ENCODE measurements around the gene LRRC10B.
A peak's percentile ranks its signal among the peaks of the same experiment; 100 is the strongest.

The LRRC10B gene

DNA sequence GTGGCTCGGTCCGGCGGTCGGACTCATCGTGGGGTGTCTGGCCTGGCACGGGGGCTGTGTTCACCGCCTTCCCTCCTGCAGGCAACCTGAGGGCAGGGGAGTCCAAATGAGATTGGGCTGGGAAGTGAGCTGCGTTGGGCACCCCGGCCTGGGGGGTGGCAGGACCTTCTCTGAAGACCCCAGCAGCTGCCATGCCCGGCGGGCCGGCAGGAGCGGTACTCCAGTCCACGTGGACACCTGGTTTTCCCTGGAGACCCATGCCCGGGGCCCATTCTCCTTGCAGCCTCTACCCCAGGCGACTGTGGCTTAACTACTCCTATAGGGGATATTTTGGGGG lies 24.5 kb downstream of the LRRC10B start:
- no peak for DNase-seq

GRCh38 chr11:61533401-61533800 lies 24.9 kb downstream of the LRRC10B start:
- peak; percentile 62 for DNase-seq

DNA sequence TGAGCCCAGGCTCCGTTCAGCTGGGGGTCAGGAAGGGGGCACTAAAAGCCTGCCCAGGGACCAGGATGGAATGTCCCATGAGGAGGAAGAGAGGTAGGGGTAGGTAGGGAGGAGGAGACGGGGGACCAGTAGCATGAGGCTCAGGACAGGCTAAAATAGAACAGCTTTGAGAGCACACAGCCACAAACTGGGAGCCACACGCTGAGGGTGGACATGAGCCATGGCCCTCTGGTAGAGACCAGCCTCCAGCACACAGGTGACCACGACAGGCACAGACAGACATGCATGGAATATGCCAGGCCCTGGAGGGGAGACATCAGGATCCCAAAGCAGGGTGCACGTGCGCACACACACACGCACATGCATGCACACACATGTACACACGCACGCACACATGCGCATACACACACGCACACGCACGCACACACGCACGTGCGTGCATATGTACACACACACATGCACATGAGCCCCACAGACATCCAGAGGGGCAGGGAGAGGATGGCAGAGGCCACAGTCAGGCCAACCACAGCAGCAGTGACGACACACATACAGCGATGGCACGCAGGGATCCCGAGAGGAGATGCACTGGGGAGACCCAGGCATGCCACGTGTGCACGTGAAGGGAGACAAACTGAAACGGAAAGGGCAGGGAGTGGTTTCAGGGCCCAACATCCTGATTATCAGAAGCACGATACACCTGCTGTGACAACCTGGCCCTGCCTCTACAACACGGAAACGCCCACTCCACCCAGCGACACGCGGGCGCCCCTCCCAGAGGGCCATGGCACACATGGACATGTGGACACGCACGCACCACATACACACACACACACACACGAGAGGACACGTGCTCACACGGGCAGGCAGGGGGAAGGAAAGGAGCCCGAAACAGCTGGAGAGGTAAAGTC lies 25.7 kb downstream of the LRRC10B start:
- DNase-seq = no peak

DNA sequence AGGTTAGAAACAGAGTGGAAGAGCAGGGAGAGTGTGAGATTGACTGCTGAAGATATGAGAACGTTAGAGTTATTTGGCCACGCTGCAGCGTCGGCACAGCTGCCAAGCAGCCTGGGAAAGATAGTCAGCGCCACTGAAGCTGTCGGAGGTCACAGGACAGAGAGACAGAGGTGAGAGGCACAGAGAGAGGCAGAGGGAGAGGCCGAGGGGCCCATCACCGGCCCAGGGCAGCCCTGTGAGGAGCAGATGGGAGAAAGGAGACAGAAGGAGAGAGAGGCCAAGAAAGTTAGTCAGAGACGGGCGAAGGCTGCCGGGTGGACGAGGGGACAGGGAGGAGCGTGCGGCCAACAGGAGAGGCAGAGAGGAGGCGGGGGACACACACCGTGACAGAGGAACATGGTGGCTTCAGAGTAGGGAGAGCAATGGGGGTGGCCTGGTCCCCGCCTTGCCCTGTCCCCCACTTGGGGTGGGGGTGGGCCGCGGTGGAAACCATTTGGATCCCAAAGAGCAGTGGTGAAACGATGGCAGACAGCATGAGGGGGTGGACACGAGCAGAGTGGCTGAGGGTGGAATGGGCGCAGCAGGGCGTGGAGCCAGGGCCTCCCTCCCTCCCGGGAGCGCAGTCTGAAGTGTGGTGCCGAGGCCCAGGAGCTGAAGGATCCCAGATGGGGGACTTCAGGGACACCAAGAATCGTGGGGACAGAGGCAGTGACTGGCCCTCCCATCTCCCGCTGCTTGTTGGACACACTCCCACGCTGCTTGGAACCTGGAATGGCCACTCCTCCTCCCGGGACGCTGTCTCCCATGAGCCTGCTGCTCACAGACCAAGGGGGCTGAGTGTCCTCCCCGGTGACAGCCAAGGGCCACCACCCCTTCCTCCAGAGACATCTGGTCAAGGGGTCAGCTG lies 26.6 kb downstream of the LRRC10B start:
- no peak for DNase-seq

GRCh38 chr11:61535998-61536675 lies 27.6 kb downstream of the LRRC10B start:
- no peak for DNase-seq

DNA sequence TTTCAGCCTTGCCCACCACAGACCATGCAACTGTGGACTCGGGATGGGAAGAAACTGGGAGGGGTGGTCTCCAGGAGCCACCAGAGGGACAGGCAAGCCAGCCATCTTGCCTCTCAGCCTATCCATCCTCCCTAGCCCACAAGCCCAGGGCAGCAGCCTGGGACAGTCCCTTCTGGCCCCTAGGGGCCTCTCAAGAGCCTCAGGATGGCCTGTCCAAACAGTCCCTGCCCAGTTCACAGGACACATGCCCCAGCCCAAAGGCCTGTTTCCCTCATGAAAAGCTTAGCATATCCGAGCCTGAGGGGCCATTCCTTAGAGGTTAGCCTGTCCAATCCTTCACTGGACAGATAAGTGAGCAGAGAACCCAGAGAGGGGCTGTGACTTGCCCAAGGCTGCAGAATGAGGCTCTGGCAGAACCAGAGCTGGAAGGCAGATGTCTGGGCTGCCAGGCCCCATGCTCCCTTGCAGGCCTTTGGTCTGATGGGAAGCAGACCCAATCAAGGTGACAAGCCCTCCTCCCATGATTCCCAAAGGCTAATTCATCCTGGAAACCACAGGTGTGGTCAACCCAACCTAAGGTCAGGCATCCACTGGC lies 28.2 kb downstream of the LRRC10B start:
- DNase-seq = no peak

GRCh38 chr11:61537326-61537725 lies 28.8 kb downstream of the LRRC10B start:
- no peak for DNase-seq

- DNase-seq = no peak
Measured at GRCh38 chr11:61538636-61538961, 30.1 kb downstream of the LRRC10B start.

GRCh38 chr11:61539006-61539405 lies 30.5 kb downstream of the LRRC10B start:
- DNase-seq = no peak

- DNase-seq = no peak
Measured at GRCh38 chr11:61539831-61540357, 31.3 kb downstream of the LRRC10B start.

GRCh38 chr11:61540528-61540927 lies 32.0 kb downstream of the LRRC10B start:
- DNase-seq = no peak

- DNase-seq = peak; percentile 16
Measured at GRCh38 chr11:61541598-61541997, 33.0 kb downstream of the LRRC10B start.

DNA sequence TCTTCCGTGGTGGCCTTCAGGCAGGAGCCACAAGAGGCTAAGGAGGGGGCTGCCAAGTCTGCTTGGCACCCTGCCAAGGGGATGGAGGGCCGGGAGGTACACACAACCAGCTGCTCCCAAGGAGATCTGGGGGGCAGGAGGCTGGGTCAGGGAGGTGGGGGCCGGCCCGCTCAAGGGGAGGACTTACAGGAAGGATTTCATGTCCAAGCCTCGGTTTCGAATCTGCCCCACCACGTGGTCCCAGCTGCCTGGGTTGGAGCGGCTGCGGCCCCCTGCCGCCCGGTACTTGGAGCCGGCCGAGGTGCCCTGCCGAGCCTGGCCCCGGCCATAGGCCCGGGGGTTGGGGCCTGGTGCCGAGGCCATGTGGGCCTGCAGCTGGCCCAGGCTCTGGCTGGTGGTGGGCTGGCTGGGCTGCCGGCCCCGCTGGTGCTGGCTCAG lies 33.5 kb downstream of the LRRC10B start:
- DNase-seq = no peak

DNA sequence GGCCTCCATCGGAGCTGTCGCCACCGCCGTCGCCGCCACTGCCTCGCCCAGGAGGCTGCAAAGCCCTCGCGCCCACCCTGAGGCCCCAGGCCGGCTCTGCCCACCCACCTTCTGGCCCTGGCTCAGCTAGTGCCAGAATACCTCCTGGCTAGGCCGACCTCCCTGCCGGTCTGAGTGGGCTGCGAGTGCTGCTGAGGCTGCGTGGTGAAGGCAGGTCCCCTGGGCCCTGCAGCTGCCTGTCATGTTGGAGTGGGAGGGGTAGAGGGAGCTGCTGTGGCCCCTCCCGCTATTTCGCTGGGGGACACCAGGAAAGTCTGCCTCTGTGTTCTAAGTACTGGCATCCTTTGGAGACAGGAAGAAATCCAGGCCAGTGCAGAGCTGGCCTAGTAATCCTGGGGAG lies 34.2 kb downstream of the LRRC10B start:
- DNase-seq = no peak

DNA sequence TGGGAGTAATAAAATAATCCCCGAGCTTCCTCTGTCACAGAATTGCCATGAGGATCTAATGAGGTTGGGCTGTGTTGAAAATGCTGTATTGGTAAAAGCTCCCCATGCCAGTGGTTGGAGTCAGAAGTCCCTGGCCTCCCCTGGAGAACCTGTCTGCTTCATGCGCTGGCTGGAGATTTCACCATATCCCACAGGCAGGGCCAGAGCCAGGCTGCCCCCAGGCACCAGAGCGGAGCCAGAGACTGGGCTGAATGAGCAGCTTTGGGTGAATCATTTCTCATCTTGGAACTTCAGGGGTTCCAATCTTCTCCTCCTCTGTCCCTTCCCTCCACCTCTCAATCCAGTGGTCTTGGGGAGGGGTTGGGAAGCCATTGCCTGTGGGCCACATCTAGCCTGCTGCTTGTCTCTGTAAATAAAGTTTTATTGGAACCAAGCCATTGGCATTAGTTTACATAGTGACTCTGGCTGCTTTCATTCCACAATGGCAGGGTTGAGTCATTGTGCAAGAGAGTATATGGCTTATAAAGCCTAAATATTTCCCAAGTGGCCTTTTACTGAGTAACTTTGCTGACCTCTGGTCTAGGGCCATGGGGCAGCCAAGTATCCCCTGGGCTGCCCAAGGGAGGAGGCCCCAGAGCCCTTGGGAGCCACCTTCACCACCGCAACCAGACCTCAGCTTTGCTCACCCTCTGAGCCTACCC lies 35.2 kb downstream of the LRRC10B start:
- DNase-seq = no peak

GRCh38 chr11:61544466-61544865 lies 35.9 kb downstream of the LRRC10B start:
- DNase-seq = no peak

DNA sequence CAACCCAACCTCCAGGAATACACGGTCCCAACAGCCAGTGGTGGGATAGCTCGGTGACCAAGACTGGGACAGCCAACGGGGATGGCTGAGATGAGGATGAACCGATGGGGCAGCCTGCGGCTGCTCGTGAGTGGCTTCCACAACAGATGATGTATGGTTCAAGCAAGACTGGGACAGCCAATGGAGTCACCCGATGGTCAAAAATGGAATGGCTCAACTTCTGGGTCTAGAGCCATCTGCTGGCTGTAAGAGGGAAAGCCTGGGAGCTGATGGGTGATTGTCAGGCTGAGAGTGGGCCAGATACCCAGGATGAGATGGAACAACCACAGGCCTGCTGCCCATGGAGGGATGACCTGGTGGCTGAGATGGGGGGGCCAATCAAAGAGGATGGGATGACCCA lies 36.8 kb downstream of the LRRC10B start:
- DNase-seq = no peak

DNA sequence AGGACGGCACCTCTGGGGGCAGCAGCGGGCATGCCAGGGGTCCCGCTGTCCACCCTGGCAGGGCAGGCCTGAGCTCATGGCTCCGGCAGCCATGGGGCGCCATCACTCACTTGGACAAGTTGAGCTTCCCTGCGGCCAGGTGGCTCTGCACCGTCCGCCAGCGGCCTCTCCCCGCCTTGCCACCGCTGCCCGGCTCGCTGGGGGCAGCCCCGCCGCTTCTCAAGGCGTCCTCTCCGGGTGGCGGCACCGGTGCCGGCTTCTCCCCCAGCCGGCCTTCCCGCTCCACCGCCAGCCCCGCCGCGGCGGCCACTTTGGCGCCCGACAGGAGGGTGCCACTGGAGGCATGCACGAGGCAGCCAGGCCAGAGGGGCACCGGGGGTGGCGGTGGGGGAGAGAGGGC lies 37.4 kb downstream of the LRRC10B start:
- no peak for DNase-seq

DNA sequence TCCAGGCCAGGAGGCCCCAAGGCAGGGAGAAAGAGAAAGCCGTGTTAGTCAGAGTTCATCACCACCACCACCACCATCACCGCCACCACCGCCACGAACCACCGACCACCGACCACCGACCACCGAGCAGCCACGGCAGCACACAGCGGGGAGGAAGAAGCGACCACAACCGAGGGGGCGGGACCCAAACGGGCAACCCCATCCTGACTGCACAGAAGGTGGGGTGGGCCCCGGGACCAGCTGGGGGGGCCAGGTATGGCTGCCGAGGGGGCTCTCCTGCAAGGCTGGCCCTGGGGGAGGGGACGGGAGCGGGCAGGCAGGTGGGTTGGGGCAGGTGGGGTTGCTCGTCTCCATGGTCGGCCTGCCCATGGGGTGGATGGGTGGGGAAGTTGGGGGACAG lies 38.1 kb downstream of the LRRC10B start:
- no peak for DNase-seq

DNA sequence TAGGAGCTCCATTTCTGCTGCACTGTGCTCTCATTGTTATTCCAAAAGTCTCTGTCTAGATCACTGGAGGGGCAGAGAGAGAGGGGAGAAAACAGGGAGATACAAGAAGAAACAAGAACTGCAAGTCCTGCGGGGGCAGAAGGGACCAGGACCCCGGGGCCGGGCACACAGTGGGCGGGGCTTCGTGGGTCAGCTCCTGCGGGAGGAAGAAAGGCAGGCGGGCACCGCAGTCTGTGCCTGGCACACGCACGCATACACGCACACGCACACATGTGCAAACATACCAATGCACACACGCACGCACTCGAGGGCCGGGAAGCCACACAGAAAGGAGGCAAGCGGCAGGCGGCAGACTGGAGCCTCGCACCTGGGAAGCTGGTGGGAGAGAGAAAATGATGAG lies 38.7 kb downstream of the LRRC10B start:
- DNase-seq = no peak

DNA sequence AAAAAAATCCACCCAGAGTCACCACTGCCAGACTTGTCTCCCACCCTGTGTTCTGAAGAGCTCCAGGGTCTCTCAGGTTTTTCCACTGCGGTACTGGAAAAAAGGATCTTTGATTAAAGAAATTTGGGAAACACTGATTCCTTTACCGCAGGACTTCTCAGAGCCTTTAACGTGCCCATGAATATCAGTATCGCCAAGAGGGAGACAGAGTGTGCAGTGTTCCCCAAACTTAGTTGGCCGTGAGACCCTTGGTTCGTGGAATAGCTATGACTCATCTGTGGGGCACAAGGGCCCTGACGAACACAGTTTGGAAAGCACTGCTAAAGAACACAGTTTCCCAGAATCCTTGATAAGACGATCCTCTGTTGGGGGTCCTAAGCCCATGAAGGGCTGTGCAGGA lies 40.6 kb downstream of the LRRC10B start:
- DNase-seq = no peak

Data from NCI-H187 treated with DMSO at 0.1 percent for 48 hours (cell line).